NCI-H1092 treated with DMSO at 0.1 percent for 48 hours (cell line): ENCODE measurements around the gene TCFL5.
A peak's percentile ranks its signal among the peaks of the same experiment; 100 is the strongest.

Experiments used
- DNase-seq: peaks from one replicate; lab custom pipeline; 2025; lab: John Stamatoyannopoulos, UW

TCFL5 gene

DNA sequence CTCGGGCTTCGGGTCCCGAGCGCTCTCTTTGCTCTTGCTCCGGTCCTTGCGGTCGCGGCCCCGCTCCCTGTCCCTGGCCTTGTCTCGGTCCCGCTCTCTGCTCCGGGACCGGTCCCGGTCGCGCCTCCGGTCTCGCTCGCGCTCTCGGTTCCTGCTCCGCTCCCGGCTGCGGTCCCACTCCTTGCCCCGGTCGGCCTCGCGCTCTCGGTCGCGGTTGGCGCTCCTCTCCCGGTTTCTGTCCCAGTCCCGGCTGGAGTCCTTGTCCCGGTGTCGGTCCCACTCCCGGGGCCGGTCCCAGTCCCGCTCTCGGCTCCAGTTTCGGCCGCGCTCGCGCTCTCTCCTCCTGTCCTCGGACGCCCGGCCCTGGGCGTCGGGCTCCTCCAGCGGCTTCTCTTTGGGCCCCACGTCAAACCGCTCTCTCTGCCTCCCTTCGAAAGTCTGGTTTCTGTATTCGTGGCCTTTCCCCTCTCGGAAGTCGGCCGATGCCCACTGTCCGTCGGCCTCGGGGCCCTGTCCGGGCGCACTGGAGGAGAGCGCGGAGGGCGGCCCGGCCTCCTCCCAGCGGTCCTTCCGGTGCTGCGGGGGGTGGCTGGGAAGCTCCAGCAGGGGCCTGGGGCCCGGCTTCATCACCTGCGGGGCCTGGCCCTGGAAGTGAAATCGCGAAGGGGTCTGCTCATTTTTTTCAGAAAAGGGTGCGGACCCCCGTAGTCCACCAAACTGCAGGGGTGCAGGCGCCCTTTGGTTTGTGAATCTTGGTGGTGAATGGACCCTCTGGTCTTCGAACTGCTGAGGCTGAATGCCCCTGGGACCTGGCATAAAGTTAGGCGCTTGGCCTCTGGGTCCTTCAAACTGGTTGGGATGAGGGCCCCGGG, 17.9 kb upstream of the TCFL5 start:
- DNase-seq = no peak

- no peak for DNase-seq
These were observed 16.8 kb upstream of the TCFL5 start for GRCh38 chr20:62878244-62879038.

GRCh38 chr20:62876902-62877816, 15.5 kb upstream of the TCFL5 start:
- no peak for DNase-seq

DNA sequence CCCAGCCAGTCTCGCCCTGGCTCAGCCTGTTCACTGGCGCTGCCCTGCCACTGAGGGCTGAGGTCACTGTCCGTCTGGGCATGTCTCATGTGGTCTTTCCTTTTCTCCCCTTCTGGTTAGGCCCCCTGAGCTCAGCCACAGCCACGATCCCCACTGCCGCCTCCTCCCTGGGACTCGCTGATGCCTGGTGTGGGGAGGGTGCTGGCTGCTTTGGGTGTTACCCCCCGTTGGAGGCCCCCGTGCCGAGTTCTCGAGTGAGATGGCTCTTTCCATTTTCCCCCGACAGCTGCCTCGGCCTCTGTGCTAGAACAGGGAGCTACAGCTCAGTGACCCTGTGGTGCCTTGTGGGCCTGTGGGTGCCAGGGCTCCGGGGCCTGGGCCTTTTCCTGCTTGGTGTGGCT, 14.9 kb upstream of the TCFL5 start:
- DNase-seq = no peak

DNA sequence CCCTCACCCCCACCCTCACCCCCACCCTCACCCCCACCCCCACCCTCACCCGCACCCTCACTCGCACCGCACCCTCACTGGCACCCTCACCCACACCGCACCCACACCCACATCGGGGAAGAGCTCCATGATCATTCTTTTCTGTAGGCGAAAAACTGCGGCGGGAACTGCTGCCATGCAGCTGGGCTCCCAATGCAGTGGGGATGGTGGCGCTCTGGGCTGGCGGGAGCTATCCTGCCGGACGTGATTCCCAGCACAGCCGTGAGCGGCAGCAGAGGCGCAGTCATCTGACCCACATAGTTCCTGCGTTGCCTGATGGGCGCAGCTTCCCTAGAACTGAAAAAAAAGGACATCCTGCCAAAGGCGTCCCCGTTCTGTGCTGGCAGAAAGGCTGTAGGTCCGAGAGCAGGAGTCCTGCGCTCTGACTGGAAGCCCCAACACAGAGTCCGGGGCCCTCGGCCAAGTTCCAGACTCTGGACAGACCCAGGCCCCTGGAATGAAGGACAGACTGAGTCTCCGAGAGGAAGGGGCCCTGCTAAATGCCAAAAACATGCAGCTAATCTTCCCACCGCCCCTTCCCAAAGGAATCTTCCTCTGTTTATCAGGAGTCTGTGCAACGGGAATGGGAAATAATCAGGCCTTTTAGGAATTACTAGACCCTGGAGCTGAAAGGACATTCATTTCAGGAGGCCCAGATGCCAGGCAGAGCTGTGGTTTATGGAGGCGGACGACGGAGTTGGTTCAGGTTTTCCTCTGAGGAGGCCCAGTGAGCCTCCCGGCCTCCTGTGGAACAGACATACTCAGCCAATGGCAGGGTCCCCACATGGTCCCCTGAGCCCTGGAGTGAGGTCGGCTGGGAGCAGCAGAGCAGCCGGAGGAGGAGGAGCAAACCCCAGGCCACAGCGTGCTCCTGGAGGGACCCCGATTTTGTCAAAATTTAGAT, 14.1 kb upstream of the TCFL5 start:
- DNase-seq = peak; percentile 86

GRCh38 chr20:62874964-62875344, 13.3 kb upstream of the TCFL5 start:
- DNase-seq = no peak

- DNase-seq = peak; percentile 24
These were observed 12.0 kb upstream of the TCFL5 start for GRCh38 chr20:62873681-62874031.

- no peak for DNase-seq
These were observed 11.7 kb upstream of the TCFL5 start for GRCh38 chr20:62873280-62873679.

DNA sequence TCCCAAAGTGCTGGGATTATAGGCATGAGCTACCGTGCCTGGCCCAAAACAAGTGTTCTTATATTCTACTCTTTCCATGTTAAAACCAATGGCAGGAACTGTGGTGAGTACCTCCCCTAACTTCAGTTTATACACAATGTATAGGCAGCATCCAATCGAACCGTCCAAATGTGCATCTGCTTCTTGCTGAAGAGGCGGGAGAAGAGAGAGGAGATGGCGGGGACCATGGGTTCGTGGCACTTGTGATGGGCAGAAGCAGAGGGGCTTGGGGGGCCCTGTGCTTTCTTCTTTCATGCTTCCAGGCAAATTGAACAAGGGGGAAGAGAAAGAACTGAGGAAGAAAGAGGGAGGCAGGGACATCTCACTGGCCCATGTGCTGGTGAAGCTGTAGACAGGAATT, 11.2 kb upstream of the TCFL5 start:
- no peak for DNase-seq

- DNase-seq = no peak
These were observed 10.7 kb upstream of the TCFL5 start for GRCh38 chr20:62872184-62872847.

GRCh38 chr20:62864207-62864606, 2.6 kb upstream of the TCFL5 start:
- no peak for DNase-seq

- DNase-seq = no peak
These were observed 514 bp downstream of the TCFL5 start for GRCh38 chr20:62860924-62861691.

DNA sequence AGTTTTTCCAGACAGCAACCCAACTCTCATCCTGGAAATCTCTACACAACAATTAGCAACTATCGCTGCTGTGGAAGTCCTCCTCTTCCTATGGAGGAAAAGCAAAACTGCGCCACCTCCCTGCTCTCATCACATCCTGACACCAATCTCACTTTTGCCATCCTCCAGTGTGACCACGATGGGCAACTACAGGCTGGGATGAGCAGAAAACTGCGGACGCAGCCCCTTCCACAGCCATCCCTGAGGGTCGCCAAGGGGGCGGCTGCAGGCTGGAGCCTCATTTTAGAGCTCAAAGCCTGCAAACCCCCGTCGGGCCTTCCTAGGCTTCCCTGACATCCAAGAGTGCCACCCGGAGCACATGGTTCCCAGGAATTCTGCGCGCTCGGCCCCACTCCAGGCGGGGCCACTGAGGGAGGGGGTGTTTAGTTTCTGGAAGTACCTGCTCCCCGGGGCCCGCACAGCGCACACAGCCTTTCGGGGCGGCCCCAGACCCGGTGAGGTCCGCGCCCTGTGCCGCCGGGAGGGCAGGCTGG, 1.2 kb downstream of the TCFL5 start:
- peak; percentile 10 for DNase-seq

DNA sequence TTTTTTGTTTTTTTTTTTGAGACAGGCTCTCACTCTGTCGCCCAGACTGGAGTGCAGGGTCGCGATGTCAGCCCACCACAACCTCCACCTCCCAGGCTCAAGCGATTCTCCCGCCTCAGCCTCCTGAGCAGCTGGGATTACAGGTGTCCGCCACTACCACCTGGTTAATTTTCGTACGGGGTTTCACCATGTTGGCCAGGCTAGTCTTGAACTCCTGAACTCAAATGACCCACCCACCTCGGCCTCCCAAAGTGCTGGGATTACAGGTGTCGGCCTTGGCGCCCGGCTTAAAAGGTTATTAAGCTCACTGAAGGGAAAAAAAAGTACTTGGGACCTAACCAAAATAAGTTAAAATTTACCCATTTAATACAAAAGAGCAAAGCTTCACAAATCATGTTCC, 1.9 kb downstream of the TCFL5 start:
- DNase-seq = no peak

- no peak for DNase-seq
These were observed 3.4 kb downstream of the TCFL5 start for GRCh38 chr20:62858058-62858830.

DNA sequence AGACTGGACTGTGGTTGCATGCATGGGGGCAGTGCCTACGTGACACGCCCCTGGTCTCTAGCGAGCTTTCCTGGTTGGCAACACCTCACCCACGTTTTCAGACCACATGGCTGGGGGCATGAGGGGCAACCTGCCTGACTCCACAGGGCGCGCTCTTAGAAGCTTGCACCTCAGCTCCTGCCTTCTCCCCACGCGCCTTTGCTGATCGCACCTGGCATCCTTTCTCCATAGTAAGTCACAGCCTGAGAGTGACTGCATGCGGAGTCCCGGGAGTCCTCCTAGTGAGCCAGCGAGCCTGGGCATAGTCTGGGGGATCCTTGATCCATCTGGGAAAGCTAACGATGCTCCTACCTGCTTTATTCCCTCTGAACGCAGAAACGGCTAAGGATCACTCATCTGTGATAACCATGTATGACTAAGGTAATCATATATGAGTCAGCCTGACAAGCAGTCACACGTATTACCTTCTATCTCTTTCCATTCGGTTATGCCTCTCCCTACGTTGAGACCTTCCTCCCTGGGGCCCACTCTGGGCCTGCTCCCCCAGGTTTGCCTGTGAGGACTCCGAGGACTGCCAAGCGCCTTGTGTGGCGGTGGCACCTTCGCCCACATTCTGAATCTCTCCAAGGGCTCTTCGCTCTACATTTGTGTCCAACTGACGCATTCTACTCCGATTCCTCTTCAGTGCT, 4.5 kb downstream of the TCFL5 start:
- no peak for DNase-seq

DNA sequence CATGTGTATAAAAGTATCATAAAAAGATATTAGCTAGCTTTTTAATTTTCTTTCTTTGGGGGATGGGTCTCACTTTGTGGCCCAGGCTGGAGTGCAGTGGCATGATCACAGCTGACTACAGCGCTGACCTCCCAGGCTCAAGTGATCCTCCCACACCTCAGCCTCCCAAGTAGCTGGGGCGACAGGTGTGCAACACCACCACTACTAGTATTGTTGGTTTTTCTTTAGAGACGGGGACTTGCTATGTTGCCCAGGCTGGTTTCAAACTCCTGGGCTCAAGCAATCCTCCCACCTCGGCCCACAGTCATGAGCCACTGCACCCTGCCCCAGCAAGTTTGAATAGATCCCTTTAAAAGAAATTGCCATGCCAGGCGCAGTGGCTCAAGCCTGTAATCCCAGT, 6.5 kb downstream of the TCFL5 start:
- no peak for DNase-seq

DNA sequence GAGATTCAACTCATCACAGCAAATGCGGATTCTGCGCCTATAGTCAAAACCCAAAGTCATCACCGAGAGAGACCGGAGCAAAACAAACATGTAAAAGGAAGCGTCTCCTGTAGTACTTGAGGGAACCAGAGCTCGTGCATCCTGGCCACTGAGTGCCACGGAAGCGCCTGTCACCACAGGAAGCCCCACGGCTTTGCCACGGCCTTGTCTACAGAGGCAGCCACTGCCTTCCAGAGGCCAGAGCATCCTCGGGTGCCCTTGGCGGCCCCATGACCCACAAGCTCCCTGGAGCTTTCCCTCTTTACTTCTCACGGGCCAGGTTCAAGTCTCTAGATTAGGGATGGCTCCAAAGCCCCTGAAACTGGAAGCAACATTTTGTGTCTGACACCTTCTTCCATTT, 7.5 kb downstream of the TCFL5 start:
- no peak for DNase-seq
